GM12878 (cell line): ENCODE data around the gene CHD9. TPM values are rescaled to one million over a fixed set of nuclear protein-coding genes. Genes with fewer than 3 reads are reported as not detected.
A peak's percentile ranks its signal among the peaks of the same experiment; 100 is the strongest.

Experiments
- ASH2L ChIP-seq: fragments of 300-600, 200-600 bp; sonication (generic); IDR thresholded peaks from 2 replicates; pipeline ENCODE4 v1.6.1; 2017; ENCODE audit warnings: low read depth, mild to moderate bottlenecking, borderline replicate concordance
- BACH1 ChIP-seq: fragments of 450-650 bp; IDR thresholded peaks from 2 replicates; pipeline ENCODE4 v1.6.1; 2017; ENCODE audit warnings: mild to moderate bottlenecking, borderline replicate concordance
- BCL3 ChIP-seq: IDR thresholded peaks from 2 replicates; pipeline ENCODE4 v1.6.1; 2011; ENCODE audit warnings: borderline replicate concordance, low read depth, mild to moderate bottlenecking, moderate library complexity, low read length; ENCODE audit not compliant: insufficient read depth, poor library complexity, severe bottlenecking
- CBX3 ChIP-seq: fragments of 200-600 bp; sonication (generic); IDR thresholded peaks from 2 replicates; pipeline ENCODE4 v1.6.1; 2016; ENCODE audit warnings: low read depth, borderline replicate concordance
- CHD4 ChIP-seq: fragments of 200-600 bp; sonication (generic); IDR thresholded peaks from 2 replicates; pipeline ENCODE4 v1.6.1; 2016; ENCODE audit warnings: mild to moderate bottlenecking
- CUX1 ChIP-seq: IDR thresholded peaks from 2 replicates; pipeline ENCODE4 v1.6.1; 2012; ENCODE audit warnings: improper control_type of control experiment, low read depth, low read length; ENCODE audit not compliant: insufficient replicate concordance
- EZH2 ChIP-seq: IDR thresholded peaks from 2 replicates; pipeline ENCODE4 v1.6.1; 2012; ENCODE audit warnings: low read depth, mild to moderate bottlenecking, control low read depth, inconsistent platforms, low read length, borderline replicate concordance; ENCODE audit not compliant: control insufficient read depth
- GABPA ChIP-seq: IDR thresholded peaks from 2 replicates; pipeline ENCODE4 v1.6.1; 2014; ENCODE audit warnings: antibody characterized with exemption, low read depth, mild to moderate bottlenecking, inconsistent platforms
- IKZF1 ChIP-seq: fragments of 450-650 bp; conservative IDR thresholded peaks from 2 replicates; pipeline ENCODE4 v1.6.1; 2017; ENCODE audit warnings: antibody characterized with exemption, mild to moderate bottlenecking
- IRF5 ChIP-seq: fragments of 450-650 bp; IDR thresholded peaks from 2 replicates; pipeline ENCODE4 v1.6.1; 2017; ENCODE audit warnings: borderline replicate concordance
- MEF2B ChIP-seq: fragments of 450-650 bp; IDR thresholded peaks from 2 replicates; pipeline ENCODE4 v1.6.1; 2018; ENCODE audit warnings: mild to moderate bottlenecking, moderate library complexity; ENCODE audit not compliant: partially characterized antibody, poor library complexity, severe bottlenecking
- NKRF ChIP-seq: fragments of 450-650 bp; conservative IDR thresholded peaks from 2 replicates; pipeline ENCODE4 v1.6.1; 2017; ENCODE audit warnings: mild to moderate bottlenecking, moderate library complexity
- NR2C1 ChIP-seq: fragments of 450-650 bp; IDR thresholded peaks from 2 replicates; pipeline ENCODE4 v1.6.1; 2017; ENCODE audit warnings: antibody characterized with exemption, mild to moderate bottlenecking, moderate library complexity
- POLR2AphosphoS2 ChIP-seq: IDR thresholded peaks from 2 replicates; pipeline ENCODE4 v1.6.1; 2011; ENCODE audit warnings: low read depth, mild to moderate bottlenecking, low read length, improper control_type of control experiment, moderate library complexity
- STAT3 ChIP-seq: IDR thresholded peaks from 2 replicates; pipeline ENCODE4 v1.6.1; 2011; ENCODE audit warnings: low read depth, low read length, improper control_type of control experiment
- SUPT20H ChIP-seq: IDR thresholded peaks from 2 replicates; pipeline ENCODE4 v1.6.1; 2011; ENCODE audit warnings: low read depth, mild to moderate bottlenecking, low read length, moderate library complexity, borderline replicate concordance; ENCODE audit not compliant: control insufficient read depth
- USF2 ChIP-seq: IDR thresholded peaks from 2 replicates; pipeline ENCODE4 v1.6.1; 2011; ENCODE audit warnings: low read depth, low read length, improper control_type of control experiment, borderline replicate concordance
- YY1 ChIP-seq: IDR thresholded peaks from 2 replicates; pipeline ENCODE4 v1.6.1; 2011; ENCODE audit warnings: low read depth, mild to moderate bottlenecking, low read length
- ZNF622 ChIP-seq: fragments of 450-650 bp; IDR thresholded peaks from 2 replicates; pipeline ENCODE4 v1.6.1; 2017; ENCODE audit warnings: mild to moderate bottlenecking, inconsistent platforms
- polyA plus RNA-seq, 11 experiments: library from polyadenylated mRNA; depleted of rRNA in 4 of 11; unstranded in 6 of 11; stranded (reverse) in 5 of 11; fragments of >200 nt; fragmentation: Nextera tagmentation in 4 of 11; fragmentation: Illumina TruSeq in 1 of 11; extraction: Ambion mirVana in 4 of 11; extraction: Trizol in 1 of 11; gene quantifications; 1 replicate in 1 of 11; 2 replicates in 10 of 11; pipeline versions ENCODE4 v1.2.1 to v1.2.3, GENCODE V29; 2011 to 2016; ENCODE audit warnings: inconsistent platforms in 2 of 11, missing spikeins in 2 of 11, low read depth in 1 of 11
- total RNA-seq, 4 experiments: library from RNA; depleted of rRNA in 3 of 4; stranded (reverse); fragments of >200 nt in 3 of 4; fragmentation: Illumina TruSeq in 1 of 4; extraction: Trizol in 1 of 4; gene quantifications; 2 replicates each; pipeline versions ENCODE4 v1.2.1 to v1.2.3, GENCODE V29; 2013 to 2021

CHD9 gene
- total and polyA plus RNA-seq, 10 of the 15 experiments (the other 5 are each of a cell fraction or from before 2014, with no cell fraction given): 29.2 to 95.7 (median 54.3) TPM

GRCh38 chr16:53071748-53072301 lies 17.0 kb downstream of the CHD9 start (continued):
- TF ChIP-seq NKRF (0 out of 2 replicates have a peak, but pooled peaks have one; percentile 40), SUPT20H (no peak), STAT3 (no peak), MEF2B (peak; percentile 72), BACH1 (no peak), YY1 (peak; percentile 2; the same call in 1 of the 2 replicates), NR2C1 (no peak), POLR2AphosphoS2 (no peak), BCL3 (no peak), IKZF1 (peak; percentile 57), ASH2L (no peak), USF2 (no peak), IRF5 (no peak), GABPA (no peak), CUX1 (peak; percentile 17), CHD4 (no peak), ZNF622 (no peak), CBX3 (no peak), EZH2 (no peak)
